Measurements from ENCODE around the gene KLK8.

Gene KLK8

DNA sequence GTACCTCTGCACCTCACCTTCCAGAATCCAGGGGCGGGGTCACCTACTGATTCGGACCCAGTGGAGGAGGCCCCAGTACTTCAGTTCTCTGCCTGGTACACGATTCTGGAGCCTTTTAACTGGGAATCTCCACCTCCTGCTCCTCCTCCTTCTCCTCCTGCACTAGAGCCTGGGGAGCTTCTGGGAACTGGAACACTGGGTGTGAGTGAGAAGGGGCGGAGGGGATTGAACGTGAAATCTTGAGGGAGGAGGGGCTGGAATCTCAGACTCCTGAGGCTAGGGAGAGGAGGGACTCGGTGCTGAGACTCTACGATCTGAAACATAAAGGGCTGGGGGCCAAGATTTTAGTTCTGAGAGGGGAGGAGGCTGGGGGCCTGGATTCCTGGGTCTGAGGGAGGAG lies at the start of gene KLK8:
KLK8 (minus strand) TSS at position 90 of the 400 bp plus-strand sequence. CDS start 437 bp downstream, outside the sequence.
- peaks cover 31% of the 10 kb centered on the region for H3K27me3 ChIP-seq
- no peaks in the 10 kb centered on the region for H3K36me3 ChIP-seq
- H3K9me3 ChIP-seq, result no peaks in the 10 kb centered on the region
- no peak within 1 kb of the TSS for H3K27ac ChIP-seq
- H3K4me1 ChIP-seq (ENCODE audit: control insufficient read depth in 1 of 2, insufficient read depth in 1 of 2, low read depth in 1 of 2, low read length in 1 of 2), result no peaks in the 10 kb centered on the region
- no peak for TF ChIP-seq CTCF (IDR thresholded peaks at IDR 0.05)
- H3K4me3 ChIP-seq (ENCODE audit: low read depth in 1 of 2, low read length in 1 of 2), result no peak within 1 kb of the TSS

DNA sequence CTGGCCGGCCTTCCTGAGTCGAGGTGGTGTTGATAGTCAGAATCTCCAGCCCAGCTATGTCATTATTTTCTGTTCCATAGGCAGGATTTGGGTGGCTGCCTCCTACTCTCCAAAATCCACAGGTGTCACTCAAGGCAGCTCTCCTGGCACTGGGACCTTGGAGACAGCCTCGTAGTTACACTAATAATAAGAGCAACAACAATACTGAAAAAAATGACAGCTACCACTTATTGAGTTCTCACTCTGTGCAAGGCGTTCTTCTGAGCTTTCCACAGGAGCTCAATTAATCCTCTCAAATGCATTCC lies 45.6 kb upstream of the KLK8 start:
- no peak overlapping the region for H3K4me3 ChIP-seq (ENCODE audit: low read depth in 1 of 2, low read length in 1 of 2)
- H3K36me3 ChIP-seq, result no peaks in the 10 kb centered on the region
- peaks cover 30% of the 10 kb centered on the region for H3K27me3 ChIP-seq
- H3K4me1 ChIP-seq (ENCODE audit: control insufficient read depth in 1 of 2, insufficient read depth in 1 of 2, low read depth in 1 of 2, low read length in 1 of 2), result no peaks in the 10 kb centered on the region
- H3K9me3 ChIP-seq, result no peaks in the 10 kb centered on the region
- TF ChIP-seq CTCF (IDR thresholded peaks at IDR 0.05), result no peak
- H3K27ac ChIP-seq, result no peak overlapping the region

DNA sequence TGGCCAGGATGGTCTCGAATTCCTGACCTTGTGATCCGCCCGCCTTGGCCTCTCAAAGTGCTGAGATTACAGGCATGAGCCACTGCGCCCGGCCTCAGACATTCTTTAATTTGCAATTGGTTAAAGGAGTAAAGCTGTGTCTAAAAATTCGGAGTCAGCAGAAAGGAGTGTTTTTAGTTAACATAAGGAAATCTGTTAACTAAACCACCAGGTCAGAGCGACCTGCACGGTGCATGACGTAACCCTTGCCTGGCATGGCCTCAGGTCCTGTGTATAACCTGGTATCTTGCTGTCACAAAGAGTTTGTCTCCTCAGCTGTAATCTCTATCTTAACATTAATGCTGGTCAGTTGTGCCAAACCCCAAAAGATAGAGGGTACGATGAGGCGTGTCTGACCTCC lies 42.9 kb upstream of the KLK8 start:
- Histone ChIP-seq H3K27me3 (peaks cover 29% of the 10 kb centered on the region), H3K36me3 (no peaks in the 10 kb centered on the region), H3K27ac (no peak overlapping the region), H3K9me3 (no peaks in the 10 kb centered on the region), H3K4me1 (ENCODE audit: control insufficient read depth in 1 of 2, insufficient read depth in 1 of 2, low read depth in 1 of 2, low read length in 1 of 2) (no peaks in the 10 kb centered on the region), H3K4me3 (ENCODE audit: low read depth in 1 of 2, low read length in 1 of 2) (no peak overlapping the region)
- no peak for TF ChIP-seq CTCF (IDR thresholded peaks at IDR 0.05)

DNA sequence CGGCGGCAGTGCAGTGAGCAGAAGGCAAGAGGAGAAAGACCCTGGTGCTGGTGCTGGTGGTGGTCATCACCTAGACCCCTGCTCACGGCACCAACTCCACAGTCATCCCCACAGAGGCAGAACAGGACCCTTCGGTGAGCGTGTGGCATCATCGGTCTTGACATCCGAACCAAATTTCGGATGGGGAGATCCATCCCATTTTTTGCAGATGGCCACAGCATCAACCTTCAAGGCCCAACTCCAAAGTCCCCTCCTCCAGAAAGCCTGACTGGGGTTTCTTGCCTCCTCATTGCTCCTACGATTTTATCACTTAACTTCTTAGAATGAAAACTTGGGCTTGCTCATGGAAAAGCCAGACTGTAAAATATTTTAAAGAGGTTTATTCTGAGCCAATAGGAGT lies 42.1 kb upstream of the KLK8 start:
- Histone ChIP-seq H3K27me3 (peaks cover 24% of the 10 kb centered on the region), H3K36me3 (no peaks in the 10 kb centered on the region), H3K4me1 (ENCODE audit: control insufficient read depth in 1 of 2, insufficient read depth in 1 of 2, low read depth in 1 of 2, low read length in 1 of 2) (no peaks in the 10 kb centered on the region), H3K9me3 (no peaks in the 10 kb centered on the region), H3K4me3 (ENCODE audit: low read depth in 1 of 2, low read length in 1 of 2) (no peak overlapping the region), H3K27ac (no peak overlapping the region)
- TF ChIP-seq CTCF (IDR thresholded peaks at IDR 0.05), result no peak

DNA sequence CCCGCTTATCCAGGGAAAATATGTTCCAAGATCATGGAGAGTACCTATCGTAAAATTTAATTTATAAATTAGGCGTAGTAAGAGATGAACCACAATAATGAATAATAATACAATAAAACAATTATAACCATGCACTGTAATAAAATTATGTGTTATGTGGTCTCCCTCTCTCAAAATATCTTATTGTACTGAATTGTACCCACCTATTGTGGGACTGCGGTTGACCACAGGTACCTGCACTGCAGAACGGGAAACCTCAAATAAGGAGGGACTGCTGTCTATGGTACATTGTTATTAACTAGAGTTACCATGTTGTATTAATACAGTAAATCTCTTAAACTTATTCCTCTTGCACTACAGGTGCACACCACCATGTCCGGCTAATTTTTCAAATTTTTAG lies 38.7 kb upstream of the KLK8 start:
- Histone ChIP-seq H3K9me3 (no peaks in the 10 kb centered on the region), H3K36me3 (no peaks in the 10 kb centered on the region), H3K27me3 (peaks cover 6% of the 10 kb centered on the region), H3K4me1 (ENCODE audit: control insufficient read depth in 1 of 2, insufficient read depth in 1 of 2, low read depth in 1 of 2, low read length in 1 of 2) (no peaks in the 10 kb centered on the region), H3K27ac (no peak overlapping the region), H3K4me3 (ENCODE audit: low read depth in 1 of 2, low read length in 1 of 2) (no peak overlapping the region)
- no peak for TF ChIP-seq CTCF (IDR thresholded peaks at IDR 0.05)

- no peak for TF ChIP-seq CTCF (IDR thresholded peaks at IDR 0.05)
- H3K27ac ChIP-seq, result no peak overlapping the region
- peaks cover 16% of the 10 kb centered on the region for H3K27me3 ChIP-seq
- H3K9me3 ChIP-seq, result no peaks in the 10 kb centered on the region
- no peak overlapping the region for H3K4me3 ChIP-seq (ENCODE audit: low read depth in 1 of 2, low read length in 1 of 2)
- no peaks in the 10 kb centered on the region for H3K36me3 ChIP-seq
- H3K4me1 ChIP-seq (ENCODE audit: control insufficient read depth in 1 of 2, insufficient read depth in 1 of 2, low read depth in 1 of 2, low read length in 1 of 2), result no peaks in the 10 kb centered on the region
These were observed 35.1 kb upstream of the KLK8 start for GRCh38 chr19:51036519-51036918.

All from neutrophil (primary cell).